Stimulated activated CD8-positive, alpha-beta memory T cell treated with anti-CD3 and anti-CD28 coated beads, Interleukin-4, amount 100 ng/mL, for 4 hours (primary cell): Measurements from ENCODE around the gene EIF4A3.
"Not testable (repeated sequence)": the region's sequence is repeated elsewhere in the genome, so short reads cannot be mapped to it uniquely, and the experiment has no call there.

ENCODE experiments used
- DNase-seq, 2 donors: peaks; one replicate each; pipeline ENCODE4 v3.0.0-alpha.2; 2020; ENCODE audit warnings: low read depth in 2 of 2, low spot score in 1 of 2

Gene EIF4A3

DNA sequence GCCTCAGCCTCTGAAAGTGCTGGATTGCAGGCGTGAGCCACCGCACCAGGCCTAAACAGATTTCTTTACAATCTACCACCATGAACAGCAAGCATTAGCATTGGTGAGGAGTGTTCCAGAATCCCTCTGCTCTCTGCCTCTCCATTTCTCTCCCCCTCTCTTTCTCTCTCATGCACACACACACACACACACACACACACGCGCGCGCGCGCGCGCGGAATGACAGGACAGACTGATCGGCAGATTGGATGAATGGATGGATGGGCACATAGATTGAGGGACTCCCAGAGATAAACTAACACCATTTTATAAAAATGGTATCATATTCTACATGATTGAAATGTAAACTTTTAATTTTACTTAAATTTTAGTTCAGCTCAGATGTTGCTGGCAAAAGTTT lies 26.2 kb upstream of the EIF4A3 start:
- no peak for DNase-seq

DNA sequence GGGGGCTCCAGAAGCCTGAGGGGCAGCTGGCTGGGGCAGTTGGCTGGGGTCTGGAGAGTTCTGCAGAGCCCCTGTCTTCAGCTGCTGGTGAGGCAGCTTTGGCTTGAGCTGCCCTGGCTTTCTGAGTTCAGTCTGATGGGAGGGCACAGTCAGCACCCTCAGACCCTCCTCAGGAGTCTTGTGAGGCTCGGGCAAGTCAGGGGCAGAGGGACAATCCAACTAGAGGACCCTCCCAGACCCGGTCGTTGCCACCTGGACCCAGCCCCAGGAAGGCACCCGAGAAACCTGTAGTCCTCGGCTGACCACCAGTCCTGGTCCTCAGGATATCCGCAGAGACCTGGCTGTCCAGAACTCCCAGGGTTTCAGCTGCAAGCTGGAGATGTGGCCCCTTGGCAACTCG lies 24.8 kb upstream of the EIF4A3 start:
- no peak for DNase-seq

DNA sequence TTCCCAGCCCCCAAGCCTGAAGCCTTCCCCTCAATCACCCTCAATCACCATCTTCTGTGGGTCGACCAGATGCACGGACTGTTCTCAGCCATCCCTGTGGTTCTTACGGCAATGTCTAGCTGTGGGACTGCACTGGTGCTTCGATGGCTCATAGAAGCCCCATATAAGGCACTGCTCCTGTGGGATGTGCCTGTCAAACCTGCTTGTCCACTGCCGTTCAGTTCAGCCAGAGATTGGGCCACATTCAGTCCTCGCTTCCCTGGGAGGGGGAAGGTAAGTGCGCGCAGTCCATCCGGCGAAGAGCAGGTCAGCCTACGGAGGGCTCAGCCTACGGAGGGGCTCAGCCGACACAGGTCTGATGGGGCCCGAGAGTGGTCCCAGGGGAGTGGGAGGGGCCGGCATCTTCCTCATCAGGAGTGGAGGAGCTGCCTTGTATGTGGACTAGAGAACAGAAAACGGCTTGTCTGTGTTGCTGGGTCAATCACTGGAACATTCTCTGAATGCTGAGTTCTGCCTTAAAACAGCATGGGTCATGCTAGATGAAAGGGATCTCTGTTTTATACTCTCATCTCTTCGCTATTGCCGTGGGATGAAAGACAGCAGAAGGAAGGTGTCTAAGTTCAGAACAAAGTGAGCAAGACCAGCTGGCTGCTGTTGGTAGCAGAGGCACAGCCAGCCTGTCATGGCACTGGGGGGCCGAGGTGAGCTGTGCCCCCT lies 23.0 kb upstream of the EIF4A3 start, which contains the start of gene CARD14:
CARD14 (plus strand) TSS at position 247 of the 717 bp plus-strand sequence. CDS start 11,409 bp downstream, outside the sequence.
- no peak for DNase-seq

DNA sequence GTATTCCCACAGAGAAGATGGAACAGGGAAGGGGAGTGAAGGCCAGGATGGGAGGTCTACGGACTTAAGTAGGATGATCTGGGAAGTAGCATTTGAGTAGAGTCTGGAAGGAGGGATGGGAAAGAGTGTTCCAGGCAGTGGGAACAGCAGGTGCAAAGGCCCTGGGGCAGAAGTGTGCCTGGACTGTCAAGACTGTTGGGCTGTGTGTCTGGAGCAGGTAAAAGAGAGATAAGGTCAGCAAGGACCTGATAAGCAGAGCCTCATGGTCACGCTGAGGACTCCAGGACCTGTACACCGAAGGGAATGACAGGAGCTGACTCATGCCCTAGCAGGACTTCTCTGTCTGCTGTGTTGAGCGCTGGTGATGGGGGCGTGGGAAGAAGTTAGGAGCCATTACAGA lies 22.2 kb upstream of the EIF4A3 start:
- DNase-seq = no peak

DNA sequence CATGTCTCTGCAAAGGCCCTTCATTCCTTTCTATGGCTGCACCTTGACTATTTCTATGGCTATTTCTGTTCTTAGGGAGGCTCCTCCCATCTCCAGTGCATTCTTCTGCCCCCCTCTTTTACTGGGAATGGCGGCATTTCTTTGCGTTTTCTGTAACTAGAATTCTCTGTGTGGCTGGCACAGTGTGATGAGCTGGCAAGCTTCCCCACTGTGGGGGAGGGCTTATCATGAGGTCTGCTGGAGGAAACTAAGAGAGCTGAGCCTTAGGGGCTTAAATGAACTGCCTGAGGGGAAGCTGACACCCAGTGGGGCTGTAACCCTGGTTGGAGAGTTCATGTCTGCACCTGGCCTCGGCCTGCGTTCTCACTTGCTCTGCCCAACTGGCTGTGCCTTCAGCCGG lies 21.4 kb upstream of the EIF4A3 start:
- no peak for DNase-seq

DNA sequence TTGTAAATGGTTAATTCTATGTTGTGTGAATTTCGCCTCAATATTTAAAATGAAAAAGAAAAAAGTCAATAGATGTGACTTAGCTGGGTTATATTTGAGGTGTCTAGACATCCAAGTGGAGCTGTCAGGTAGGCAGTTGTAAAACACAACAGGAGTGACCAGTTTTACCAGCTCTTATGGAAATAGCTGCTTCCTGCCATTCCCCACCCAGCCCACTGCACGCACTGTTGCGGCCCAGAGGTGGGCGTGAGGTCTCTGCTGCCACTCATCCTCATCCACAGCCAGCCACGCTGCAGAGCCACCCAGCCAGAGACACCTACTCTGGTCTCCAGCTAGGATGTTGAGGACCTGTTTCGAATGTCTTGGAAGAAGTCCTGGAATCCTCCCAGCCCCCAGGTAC lies 19.5 kb upstream of the EIF4A3 start:
- no peak for DNase-seq

DNA sequence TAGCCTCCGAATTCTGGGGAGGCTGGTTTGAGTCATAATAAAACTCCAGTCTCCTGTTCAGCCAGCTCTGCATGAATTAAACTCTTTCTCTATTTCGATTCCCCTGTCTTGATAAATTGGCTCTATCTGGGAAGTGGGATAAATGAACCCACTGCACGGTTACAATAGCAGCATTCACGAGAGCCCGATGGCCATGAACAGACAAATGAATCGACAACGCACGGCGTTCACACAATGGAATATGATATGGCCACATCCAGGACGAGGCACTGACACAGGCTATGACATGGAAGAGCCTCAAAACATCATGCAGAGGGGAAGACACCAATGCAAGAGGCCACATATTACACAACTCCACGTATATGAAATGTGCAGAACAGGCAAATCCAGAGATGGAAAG lies 17.3 kb upstream of the EIF4A3 start:
- DNase-seq = no peak

DNA sequence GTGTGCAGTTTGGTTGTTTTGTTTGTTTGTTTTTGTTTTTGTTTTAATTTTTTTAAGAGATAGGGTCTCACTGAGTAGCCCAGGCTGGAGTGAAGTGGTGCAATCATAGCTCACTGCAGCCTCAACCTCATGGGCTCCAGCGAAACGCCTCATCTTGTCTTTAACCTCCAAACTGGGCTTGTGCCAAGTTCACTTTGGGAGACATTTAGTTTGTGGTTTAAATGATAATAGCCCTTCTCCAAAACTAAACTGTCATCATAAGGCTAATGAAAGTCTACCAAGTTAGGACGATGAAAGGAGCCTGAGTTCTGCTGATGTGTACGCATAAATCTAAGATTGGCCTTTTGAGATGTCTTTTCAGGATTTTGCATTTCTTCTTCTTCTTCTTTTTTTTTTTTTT lies 16.4 kb upstream of the EIF4A3 start:
- DNase-seq = no peak

DNA sequence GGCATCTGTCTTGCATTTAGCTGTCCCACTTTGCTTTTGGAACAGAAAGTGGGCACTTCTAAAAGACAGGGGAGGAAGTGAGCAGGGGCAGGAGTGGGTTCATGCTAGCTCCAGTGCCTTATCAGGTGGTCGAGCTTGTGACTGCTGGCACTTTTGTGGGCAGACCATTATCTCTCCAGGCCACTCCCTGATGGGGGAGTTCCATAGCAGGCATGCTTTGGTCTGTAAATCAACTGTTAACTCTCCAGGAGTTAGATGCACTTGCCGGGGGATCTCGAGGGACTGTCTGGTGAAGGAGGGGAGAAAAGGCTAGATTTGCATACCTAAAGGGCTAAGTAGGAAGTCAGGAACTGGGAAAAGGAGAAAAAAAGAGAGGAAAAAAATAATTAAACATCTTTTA lies 13.6 kb upstream of the EIF4A3 start:
- no peak for DNase-seq

DNA sequence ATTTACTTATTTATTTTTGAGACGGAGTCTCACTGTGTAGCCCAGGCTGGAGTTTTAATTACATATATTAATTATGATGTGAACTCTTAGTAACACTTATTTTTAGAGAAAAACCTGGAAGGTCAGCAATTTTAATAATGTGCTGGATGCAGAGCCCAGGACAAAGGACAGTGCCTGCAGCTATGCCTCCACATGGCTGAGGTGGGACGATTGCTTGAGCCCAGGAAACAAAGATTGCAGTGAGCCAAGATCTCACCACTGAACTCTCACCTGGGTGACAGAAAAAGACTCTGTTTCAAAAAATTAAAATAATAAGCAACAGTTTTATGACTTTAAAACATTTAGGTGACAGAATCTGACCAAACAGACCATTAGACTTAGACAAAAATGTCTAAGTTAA lies 11.9 kb upstream of the EIF4A3 start:
- no peak for DNase-seq

DNA sequence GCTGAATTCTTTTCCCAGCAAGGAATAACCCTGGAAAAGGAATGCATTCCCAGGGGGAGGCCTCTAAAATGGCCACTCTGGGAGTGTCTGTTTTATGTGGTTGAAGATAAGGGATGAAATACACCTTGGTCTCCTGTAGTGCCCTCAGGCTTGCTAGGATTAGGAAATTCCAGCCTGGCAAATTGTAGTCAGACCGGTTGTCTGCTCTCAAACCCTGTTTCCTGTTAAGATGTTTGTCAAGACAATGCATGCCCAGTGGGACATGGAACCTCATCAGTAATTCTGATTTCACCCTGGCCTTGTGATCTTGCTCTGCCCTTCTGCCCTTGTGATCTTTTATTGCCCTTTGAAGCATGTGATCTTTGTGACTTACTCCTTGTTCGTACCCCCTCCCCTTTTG lies 8.7 kb upstream of the EIF4A3 start:
- DNase-seq = not testable (repeated sequence)

DNA sequence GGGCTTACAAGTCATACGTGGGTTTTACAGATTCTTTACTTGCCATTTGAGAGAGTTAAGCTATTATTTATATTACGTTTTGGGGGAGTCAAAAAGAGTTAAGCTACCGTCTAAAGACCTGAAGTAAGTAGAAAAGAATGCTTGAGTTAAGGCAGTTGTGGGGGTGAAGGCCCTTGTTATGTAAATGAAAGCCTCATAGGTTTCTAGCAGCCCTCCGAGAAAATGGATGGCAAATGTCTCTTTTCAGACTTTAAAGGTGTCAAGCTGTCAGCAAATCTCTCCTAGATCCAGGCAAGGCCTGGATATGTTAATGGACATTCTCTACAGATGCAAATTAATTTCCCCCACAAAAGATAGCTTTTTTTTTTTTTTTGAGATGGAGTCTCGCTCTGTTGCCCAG lies 7.2 kb upstream of the EIF4A3 start:
- DNase-seq = no peak

DNA sequence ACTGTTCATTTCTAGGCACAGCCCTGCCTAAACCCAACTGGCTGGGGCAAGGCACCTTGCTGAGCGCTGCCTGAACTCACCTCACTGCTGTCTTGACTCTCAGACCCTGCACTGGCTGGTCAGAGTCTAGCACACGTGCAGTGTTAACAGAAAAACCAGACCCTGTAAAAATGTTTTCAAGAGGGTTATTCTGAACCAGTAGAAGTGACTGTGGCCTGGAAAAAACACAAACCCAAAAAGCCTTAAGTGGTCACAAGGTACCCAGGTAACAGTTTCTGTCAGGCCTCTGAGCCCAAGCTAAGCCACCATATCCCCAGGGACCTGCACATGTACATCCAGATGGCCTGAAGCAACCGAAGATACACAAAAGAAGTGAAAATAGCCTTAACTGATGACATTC lies 6.1 kb upstream of the EIF4A3 start:
- DNase-seq = no peak

DNA sequence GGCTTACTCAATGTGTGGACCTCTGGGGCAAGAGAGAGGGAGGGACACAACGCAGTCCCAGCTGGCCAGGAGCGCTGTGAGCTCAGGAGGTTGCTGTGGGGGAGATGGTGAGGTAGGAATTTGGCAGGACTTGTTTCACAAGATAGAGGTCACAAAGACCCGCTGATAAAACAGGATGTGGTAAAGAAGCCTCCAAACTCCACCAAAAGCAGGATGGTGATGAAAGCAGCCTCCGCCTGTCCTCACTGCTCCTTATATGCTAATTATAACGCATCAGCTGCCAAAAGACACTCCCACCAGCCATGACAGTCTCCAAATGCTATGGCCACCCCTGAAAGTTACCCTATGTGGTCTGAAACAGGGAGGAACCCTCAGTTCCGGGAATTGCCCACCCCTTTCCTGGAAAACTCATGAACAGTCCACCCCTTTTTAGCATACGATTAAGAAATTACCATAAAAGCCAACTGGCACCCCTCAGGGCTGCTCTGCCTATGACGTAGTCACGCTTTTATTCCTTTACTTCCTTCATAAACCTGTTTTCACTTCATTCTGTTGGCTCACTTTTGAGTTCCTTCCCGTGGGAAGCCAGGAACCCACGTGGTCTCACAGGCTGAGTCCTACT lies 5.3 kb upstream of the EIF4A3 start:
- no peak for DNase-seq

DNA sequence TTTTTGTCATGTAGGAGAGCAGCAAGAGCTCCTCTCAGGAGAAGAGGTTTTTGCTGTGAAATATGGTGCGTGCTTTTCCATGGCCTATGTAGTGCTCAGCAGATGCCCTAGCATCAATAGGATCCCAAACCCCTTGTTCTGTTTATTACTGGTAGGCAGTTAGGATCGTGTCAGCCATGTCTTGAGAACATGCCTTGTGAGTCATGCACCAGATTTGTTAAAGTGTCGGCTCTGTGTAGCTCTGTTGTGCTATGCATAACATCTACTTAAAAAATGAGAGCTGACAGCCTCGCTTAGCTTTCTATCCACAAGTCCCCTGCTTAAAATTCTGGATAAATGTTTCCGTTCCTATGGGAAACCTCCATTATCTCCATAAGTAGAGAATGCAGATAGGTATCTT lies 4.4 kb upstream of the EIF4A3 start:
- DNase-seq = no peak

DNA sequence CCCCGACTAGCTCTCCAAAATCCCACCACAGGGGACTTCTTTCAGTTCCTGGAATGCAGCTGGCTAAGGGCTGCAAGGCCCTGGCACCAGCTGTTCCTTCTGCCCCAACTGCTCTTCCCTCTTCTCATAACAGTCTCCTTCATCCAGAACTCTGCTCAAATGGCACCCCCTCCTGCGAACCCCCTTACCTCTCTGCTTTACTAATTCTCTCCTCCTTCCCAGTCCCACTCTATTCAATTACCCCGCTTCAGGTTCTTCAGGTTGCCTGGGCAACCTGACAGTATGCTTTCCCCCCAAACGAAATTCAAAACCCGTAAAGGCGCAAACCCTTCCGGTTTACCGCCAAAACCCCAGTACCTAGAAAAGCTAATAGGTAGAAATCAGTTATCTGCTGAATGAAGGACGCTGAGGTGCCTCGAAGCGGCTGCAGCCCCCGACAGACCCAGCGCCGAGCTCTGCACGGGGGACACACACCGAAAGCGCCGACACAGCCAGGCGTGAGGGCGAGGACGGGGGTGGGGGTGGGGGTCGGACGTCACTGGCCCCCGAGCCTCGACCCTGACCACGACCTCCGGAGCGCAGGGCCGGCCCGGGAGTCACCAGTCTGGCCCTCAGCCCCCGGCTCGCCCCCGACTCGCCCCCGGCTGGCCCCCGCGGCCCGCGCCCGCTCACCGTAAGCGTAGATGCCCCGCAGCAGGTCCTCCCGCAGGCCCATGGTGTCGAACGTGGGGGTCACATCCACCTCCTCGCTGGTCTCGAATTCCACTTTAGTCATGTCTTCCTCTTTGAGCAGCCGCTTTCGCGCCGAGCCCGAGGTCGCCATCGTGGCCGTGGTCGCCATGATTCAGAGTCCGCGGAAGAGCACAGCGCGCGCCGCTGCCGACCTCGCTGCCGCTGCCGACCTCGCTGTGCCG lies 550 bp downstream of the EIF4A3 start:
- DNase-seq = peak in 1 of 2 donors; percentile 3

DNA sequence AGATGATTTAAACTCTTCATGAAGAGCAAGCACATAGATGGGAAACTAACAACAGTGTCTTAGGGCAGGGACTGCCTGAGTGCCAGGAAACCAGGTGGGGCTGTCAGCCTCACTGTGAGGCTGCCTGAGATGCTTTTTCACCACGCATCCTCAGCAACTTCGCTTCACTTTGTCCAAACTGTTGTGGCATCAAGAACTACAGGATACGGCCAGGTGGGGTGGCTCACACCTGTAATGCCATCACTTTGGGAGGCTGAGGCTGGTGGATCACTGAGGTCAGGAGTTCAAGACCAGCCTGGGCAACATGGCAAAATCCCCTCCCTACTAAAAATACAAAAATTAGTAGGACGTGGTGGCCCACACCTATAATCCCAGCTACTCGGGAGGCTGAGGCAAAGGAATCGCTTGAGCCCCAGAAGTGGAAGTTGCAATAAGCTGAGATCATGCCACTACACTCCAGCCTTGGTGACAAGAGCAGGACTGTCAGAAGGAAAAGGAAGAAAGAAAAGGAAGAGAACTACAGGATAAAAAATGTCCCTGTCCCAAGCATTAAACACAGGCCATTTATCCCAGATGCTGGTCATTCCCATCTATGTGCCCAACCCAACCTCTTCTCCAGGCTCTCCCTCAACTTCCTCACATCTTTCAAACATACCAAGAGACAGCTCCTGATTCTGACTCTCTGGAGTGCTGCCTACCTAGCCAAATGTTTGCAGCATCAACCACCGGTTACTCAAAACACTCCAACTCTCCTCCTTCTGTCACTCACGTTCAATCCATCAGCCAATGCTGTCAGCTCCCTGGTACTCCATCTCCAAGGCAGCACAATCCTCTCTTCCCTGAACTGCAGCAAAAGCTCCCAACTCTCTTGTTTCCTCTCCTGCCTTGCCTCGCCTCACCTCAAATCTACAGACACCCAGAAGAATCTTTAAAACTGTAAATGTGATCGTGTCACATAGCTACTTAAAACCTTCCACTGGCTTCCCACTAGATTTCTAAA lies 1.6 kb downstream of the EIF4A3 start:
- no peak for DNase-seq

DNA sequence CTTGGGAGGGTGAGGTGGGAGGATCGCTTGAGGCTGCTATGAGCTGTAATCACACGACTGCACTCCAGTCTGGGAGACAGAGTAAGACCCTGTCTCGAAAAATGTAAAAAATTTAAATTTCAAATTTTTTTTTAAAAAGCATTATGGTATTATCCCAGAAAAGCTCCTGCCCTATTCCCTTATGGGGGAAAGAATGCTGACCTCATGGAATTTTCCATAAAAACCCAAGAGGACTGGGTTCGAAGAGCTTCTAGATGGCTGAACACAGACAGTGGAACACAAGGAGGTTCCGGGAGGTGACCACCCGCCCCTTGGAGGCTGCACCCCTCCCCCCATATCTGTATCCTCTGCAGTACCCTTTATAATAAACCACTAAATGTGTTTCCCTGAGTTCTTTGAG lies 4.0 kb downstream of the EIF4A3 start:
- DNase-seq = no peak

DNA sequence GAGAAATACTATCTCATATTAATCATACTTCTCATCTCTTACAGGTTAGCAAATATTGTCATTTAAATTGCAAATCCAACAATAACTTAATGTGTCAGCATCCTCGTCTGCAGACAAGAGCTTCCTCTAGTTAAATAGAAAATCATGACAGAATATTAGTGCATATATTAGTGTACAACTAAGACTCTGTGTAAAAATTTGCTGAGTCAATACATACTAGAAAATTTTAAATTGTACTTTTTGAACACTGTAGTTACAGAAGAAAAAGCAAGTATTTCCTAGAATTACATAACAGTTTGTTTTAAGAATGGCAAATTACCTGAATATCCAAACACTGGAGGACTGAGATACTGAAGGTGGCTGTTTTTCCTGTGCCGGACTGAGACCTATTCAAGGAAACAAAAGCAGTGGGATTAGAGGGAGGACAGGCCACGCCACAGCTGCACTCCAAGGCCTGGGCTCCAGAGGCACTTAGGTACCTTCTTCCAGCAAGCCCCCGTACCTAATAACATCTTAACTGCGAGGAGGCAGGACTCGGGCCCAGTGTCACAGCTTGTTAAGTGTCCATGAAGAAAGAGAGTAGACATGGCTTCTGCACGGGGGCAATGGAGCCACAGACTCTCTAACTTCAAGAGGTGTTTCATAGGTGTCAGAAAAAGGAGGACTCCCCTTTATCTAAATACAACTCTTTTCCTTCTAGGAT lies 5.3 kb downstream of the EIF4A3 start:
- no peak for DNase-seq

DNA sequence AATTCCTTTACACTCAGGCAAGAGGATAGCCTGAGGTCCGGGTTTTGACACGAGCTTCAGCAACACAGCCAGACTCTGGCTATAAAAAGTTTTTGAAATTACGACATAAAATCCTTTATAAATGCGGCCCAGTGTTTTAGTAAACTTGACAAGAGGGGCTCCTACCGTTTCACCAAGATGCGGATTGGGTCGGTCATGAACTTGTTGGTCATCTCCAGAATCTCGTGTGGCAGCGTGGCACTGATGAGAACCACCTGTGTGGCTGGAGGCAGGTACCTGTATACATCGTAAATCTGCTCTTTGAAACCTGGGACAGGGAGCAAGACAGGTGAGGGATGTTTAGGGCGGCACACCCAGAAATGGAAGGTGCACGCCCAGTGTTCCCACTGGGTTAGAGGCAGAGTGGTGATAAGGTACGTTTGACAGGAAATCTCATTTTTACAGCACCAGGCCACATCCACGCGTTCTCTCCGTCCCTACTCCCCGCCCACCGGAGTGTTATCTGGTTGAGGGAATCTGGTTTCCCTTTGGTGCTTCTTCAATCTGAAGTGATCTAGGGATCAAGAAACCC lies 8.0 kb downstream of the EIF4A3 start:
- no peak for DNase-seq
